ENCODE results near the gene FLII.

Gene FLII

GRCh38 chr17:18246880-18247612 is 11.5 kb downstream of the FLII start (continued):
- no peak for TF ChIP-seq ATF2 (tag by site-specific recombination; IDR thresholded peaks at IDR 0.05; ENCODE audit: low read depth)
- TF ChIP-seq EGR2 (tag by site-specific recombination; IDR thresholded peaks at IDR 0.05; ENCODE audit: low read depth): no peak
- TF ChIP-seq ZNF600 (tag by site-specific recombination; IDR thresholded peaks at IDR 0.05): no peak
- no peak for TF ChIP-seq ZNF785 (tag by site-specific recombination; IDR thresholded peaks at IDR 0.05)
- TF ChIP-seq ZNF626 (tag by site-specific recombination; IDR thresholded peaks at IDR 0.05): no peak
- TF ChIP-seq ZNF645 (tag by site-specific recombination; IDR thresholded peaks at IDR 0.05): no peak
- peak; percentile 45; the same call in 1 of the 2 replicates for TF ChIP-seq KLF9 (tag by site-specific recombination; IDR thresholded peaks at IDR 0.05; ENCODE audit: low read depth)
- no peak for TF ChIP-seq ZBTB20 (tag by site-specific recombination; IDR thresholded peaks at IDR 0.05)
- TF ChIP-seq SCRT1 (tag by site-specific recombination; IDR thresholded peaks at IDR 0.05; ENCODE audit: borderline replicate concordance): no peak

GRCh38 chr17:18246109-18246725 is 12.3 kb downstream of the FLII start:
- H3K36me3 ChIP-seq (ENCODE audit: control insufficient read depth in 2 of 2, insufficient read depth in 1 of 2, low read length in 2 of 2): peaks cover 6 to 88% of the 10 kb centered on the region in 2 experiments; a peak in 2 of 3 replicates
- ChIA-PET CTCF (interaction anchor here (0.5 kb wide), 1 partner anchor 30 kb away, joined by 5 read pairs; no protein-coding TSS in a partner anchor), POLR2A (interaction anchor here (1.9 kb wide), 1 partner anchor 62 kb away, joined by 5 read pairs; the partner anchor contains the start of gene ALKBH5)

GRCh38 chr17:18245038-18245776 is 13.3 kb downstream of the FLII start:
- H3K9me3 ChIP-seq (ENCODE audit: control insufficient read depth, insufficient read depth, low read depth, low read length): no peaks in the 10 kb centered on the region
- no peaks in the 10 kb centered on the region for H3K4me1 ChIP-seq (ENCODE audit: control insufficient read depth, insufficient read depth, low read length)
- CTCF ChIA-PET: no interaction called here
- H3K36me3 ChIP-seq (ENCODE audit: control insufficient read depth in 2 of 2, insufficient read depth in 1 of 2, low read length in 2 of 2): peaks cover 6 to 88% of the 10 kb centered on the region in 2 experiments; a peak in 2 of 3 replicates
- no peak overlapping the region for H3K27ac ChIP-seq (ENCODE audit: extremely low read depth, low read depth, low read length)
- H3K4me3 ChIP-seq (ENCODE audit: low read depth, low read length): no peak overlapping the region
- no peak for TF ChIP-seq ZNF23 (tag by site-specific recombination; IDR thresholded peaks at IDR 0.05; ENCODE audit: borderline replicate concordance)
- TF ChIP-seq BCL11B (tag by site-specific recombination; IDR thresholded peaks at IDR 0.05; ENCODE audit: low read depth): peak; percentile 69; the same call in 1 of the 2 replicates
- TF ChIP-seq ATF2 (tag by site-specific recombination; IDR thresholded peaks at IDR 0.05; ENCODE audit: low read depth): peak; percentile 75
- POLR2A ChIA-PET: no interaction called here

More at GRCh38 chr17:18246109-18246725, 12.3 kb downstream of the FLII start:
- no peak overlapping the region for H3K4me3 ChIP-seq (ENCODE audit: low read depth, low read length)
- H3K27ac ChIP-seq (ENCODE audit: extremely low read depth, low read depth, low read length): no peak overlapping the region
- no peak for TF ChIP-seq ZSCAN30 (tag by site-specific recombination; IDR thresholded peaks at IDR 0.05)
- no peaks in the 10 kb centered on the region for H3K9me3 ChIP-seq (ENCODE audit: control insufficient read depth, insufficient read depth, low read depth, low read length)
- H3K4me1 ChIP-seq (ENCODE audit: control insufficient read depth, insufficient read depth, low read length): no peaks in the 10 kb centered on the region

Measured in HEK293 (cell line).